GM12865 (cell line): ENCODE measurements around the gene FAM174C.

Experiments
- DNase-seq: peaks from one replicate; pipeline ENCODE4 v3.0.0; 2010; ENCODE audit warnings: low read depth
- H3K4me3 ChIP-seq: 2 replicates; pipeline ENCODE4 v1.5.1; 2011; ENCODE audit warnings: mild to moderate bottlenecking, low read depth, low read length, control low read depth
- TF ChIP-seq, protein P1 (sequence below): IDR thresholded peaks from 2 replicates; pipeline ENCODE4 v1.5.1; 2011; ENCODE audit warnings: low read length, control low read depth, low read depth, inconsistent platforms; ENCODE audit not compliant: insufficient read depth; ENCODE audit errors: missing control alignments

FAM174C gene

DNA sequence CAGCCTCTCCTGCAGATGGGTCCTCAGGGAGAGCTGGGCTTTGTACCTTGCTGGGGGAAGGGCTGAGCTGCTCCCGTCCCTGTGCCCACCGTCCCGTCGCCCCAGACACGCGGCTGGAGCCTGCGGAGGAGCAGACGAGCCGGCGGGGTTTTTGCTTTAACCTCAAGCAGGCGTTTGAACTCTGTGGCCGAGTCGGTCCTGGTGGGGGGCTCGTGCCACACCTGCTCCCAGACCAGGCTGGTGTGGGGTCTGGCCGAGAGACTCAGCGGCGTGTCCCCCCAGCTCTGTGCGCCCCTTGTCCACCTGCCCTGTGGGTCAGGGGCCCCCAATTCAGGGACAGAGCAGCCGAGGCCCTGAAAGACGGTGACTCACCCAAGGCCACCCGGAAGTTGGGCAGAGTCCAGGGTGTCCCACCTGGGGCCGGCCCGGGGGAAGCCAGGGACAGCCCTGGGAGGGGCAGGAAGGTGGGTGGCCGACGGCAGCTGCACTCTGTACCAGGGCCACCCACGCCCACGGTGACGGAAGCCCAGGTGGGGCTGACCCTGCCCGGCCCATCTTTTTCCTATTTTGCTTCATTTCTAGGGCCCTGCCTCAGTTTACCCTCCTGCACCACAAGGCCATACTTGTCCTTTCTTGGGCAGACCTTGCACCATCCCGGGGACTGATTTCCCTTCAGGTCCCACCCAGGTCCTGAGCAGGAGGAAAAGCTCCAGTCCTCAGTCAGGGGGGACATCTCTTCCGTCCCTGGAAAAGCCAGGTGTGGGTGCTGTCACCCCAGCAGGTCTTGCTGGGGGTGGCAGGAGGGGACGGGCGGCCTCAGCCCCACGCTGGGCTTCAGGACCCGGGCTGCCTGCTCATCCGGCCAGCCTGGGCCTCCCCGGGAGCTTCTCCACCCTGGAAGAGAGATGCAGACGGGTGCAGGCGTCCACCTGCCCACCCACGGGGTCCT, 15.6 kb downstream of the FAM174C start:
- DNase-seq: no peak
- TF ChIP-seq, protein P1, sequence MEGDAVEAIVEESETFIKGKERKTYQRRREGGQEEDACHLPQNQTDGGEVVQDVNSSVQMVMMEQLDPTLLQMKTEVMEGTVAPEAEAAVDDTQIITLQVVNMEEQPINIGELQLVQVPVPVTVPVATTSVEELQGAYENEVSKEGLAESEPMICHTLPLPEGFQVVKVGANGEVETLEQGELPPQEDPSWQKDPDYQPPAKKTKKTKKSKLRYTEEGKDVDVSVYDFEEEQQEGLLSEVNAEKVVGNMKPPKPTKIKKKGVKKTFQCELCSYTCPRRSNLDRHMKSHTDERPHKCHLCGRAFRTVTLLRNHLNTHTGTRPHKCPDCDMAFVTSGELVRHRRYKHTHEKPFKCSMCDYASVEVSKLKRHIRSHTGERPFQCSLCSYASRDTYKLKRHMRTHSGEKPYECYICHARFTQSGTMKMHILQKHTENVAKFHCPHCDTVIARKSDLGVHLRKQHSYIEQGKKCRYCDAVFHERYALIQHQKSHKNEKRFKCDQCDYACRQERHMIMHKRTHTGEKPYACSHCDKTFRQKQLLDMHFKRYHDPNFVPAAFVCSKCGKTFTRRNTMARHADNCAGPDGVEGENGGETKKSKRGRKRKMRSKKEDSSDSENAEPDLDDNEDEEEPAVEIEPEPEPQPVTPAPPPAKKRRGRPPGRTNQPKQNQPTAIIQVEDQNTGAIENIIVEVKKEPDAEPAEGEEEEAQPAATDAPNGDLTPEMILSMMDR: no peak
- H3K4me3 ChIP-seq: no peak overlapping the region

DNA sequence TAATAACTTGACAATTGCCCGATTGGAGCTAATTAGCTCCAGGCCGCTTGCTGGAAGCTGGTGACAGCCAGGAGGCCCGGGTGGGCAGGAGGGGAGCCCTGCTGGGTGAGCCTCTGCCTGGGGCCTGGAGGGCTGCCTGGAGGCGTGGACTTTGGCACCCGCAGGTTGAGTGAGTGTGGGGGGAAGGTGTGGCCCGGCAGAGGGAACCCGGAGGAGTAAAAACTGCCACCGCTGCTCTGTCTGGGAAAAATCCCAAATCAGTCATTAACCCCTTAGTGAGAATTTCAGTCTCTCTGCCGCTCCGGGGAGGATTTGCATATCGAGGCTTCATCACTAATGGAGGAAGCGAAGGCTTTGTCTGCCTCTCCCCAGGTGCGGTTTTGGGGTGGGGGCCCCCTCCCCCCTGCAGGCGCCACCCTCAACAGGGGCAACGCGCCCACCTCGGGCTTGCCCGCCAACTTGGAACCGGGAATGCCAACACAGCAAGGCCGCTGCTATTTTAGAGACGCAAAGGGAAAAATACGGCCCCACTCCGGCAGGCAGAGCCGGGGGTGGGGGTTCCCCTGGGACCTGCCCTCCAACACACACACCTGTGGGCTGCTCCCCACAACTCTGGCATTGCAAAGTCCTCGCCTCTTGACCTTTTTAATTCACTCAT, 16.6 kb downstream of the FAM174C start:
- DNase-seq: peak; percentile 34
- TF ChIP-seq, protein P1: no peak
- H3K4me3 ChIP-seq: peak overlapping the region; percentile 17

DNA sequence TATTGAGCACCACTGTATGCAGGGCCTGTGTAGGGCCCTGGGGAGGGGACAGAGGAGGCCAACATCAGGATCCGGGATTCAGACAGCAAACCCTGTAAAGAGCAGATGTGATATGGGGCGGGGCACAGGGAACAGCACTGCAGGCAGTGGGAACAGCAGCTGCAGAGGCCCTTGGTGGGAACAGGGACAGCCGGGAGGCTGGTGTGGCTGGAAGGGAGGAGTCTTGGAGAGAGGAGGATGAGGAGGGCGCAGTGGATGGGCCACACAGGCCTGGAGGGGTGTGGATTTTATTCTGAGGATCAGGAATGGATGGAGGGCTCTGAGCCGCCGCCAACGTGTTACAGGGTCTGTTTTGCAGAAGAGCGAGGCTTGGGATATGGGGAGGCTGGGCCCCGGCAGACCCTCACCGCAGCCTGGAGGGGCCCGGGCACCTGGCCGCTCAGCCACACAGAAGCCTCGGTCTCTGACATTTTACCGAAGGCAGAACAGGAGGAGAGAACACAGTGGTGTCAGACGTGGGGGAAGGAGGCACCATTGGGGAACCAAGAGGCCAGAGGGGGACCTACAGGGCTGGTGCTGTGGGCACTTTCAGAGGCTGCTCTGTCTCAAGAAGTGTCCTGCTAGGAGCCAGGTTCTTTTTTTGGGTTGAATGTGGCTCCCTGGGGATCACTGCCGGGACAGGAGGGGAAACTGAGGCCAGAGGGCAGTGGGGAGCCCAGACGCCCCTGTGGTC, 17.3 kb downstream of the FAM174C start:
- no peak overlapping the region for H3K4me3 ChIP-seq

DNA sequence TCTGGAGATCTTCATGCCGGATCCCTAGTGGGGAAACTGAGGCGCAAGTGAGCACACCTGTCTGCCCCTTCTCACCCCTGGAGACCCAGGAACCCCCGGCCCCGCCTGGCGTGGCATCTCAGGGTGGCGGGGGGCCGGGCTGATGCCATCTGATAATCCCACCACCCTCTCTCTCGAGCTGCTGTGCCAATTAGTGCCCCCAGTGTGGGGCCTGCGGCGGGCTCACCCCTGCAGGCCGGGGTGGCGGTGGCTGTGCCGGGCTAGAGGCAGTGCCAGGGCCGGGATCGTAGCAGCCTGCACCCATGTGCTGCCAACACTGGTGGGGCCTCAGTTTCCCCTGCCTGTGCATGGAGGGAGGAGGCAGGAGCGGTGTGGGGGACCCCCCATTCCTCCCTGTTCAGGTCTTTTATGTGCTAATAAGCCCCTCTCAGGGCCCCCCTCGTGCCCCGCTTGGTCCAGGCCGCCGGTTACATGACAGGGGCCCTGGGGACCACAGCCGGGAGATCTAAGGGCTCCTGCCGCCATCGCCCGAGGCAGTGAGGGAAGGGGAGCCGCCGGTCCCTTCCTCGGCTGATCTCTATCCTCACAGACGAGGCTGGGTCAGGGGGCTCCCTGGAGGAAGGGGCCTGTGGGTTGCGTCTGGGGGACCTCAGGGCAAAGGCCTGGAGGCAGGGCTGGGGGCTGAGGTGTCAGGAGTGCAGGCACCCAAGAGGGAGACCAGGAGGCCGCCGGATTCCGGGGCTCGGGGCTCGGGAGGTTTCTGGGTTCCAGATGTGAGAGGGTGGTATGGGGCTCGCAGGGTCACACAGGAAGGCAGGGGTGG, 18.7 kb downstream of the FAM174C start:
- TF ChIP-seq, protein P1: no peak
- no peak overlapping the region for H3K4me3 ChIP-seq
- DNase-seq: no peak

More for the DNA sequence above, 17.3 kb downstream of the FAM174C start:
- TF ChIP-seq, protein P1: no peak
- no peak for DNase-seq

DNA sequence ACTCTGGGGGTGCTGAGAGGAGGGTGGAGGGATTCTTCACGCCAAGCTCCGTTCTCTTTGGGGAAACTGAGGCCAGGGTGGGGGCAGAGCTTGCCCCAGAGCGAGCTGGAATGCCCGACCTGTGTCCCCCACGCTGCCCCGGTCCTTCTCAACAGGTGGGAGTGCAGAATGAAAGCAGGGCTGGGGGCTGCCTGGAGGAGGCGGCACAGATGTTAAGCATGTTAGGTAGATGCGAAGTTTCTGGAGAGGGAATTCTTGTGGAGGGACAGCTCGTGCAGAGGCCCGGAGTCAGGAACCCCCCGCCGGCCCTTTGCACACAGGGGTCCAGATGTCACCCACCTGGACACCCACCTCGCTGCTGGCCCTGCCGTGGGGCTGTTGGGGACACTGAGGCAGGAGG, 19.4 kb downstream of the FAM174C start:
- no peak for DNase-seq
- no peak overlapping the region for H3K4me3 ChIP-seq
- TF ChIP-seq, protein P1: no peak
